CD4-positive, alpha-beta T cell treated with Interleukin-17A for 4 hours (primary cell): Measurements from ENCODE around the gene PPP4R1.

Experiments
- DNase-seq: peaks from one replicate; pipeline ENCODE4 v3.0.0-alpha.2; 2020; ENCODE audit warnings: mixed read lengths

Gene PPP4R1

GRCh38 chr18:9539938-9540337 lies 74.4 kb downstream of the PPP4R1 start:
- no peak for DNase-seq

- DNase-seq, result no peak
Measured at GRCh38 chr18:9539283-9539682, 75.1 kb downstream of the PPP4R1 start.

GRCh38 chr18:9537677-9538076 lies 76.7 kb downstream of the PPP4R1 start:
- DNase-seq, result no peak

- no peak for DNase-seq
Measured at GRCh38 chr18:9536354-9537152, 77.8 kb downstream of the PPP4R1 start.

GRCh38 chr18:9535430-9535991 lies 78.8 kb downstream of the PPP4R1 start:
- DNase-seq, result no peak

- no peak for DNase-seq
Measured at GRCh38 chr18:9534844-9535243, 79.5 kb downstream of the PPP4R1 start.

- DNase-seq, result no peak
Measured at GRCh38 chr18:9531791-9532410, 82.5 kb downstream of the PPP4R1 start.

GRCh38 chr18:9530226-9531009 lies 83.9 kb downstream of the PPP4R1 start:
- no peak for DNase-seq

GRCh38 chr18:9526458-9526857 lies 87.9 kb downstream of the PPP4R1 start:
- no peak for DNase-seq

GRCh38 chr18:9522952-9523351 lies 91.4 kb downstream of the PPP4R1 start:
- DNase-seq, result no peak

GRCh38 chr18:9521770-9522169 lies 92.6 kb downstream of the PPP4R1 start:
- no peak for DNase-seq

GRCh38 chr18:9520666-9521065 lies 93.7 kb downstream of the PPP4R1 start:
- DNase-seq, result no peak

GRCh38 chr18:9519399-9519798 lies 95.0 kb downstream of the PPP4R1 start:
- no peak for DNase-seq

- no peak for DNase-seq
Measured at GRCh38 chr18:9517869-9518268, 96.5 kb downstream of the PPP4R1 start.

GRCh38 chr18:9516437-9517064 lies 97.8 kb downstream of the PPP4R1 start:
- peak; percentile 19 for DNase-seq

GRCh38 chr18:9513971-9514512 lies 100.3 kb downstream of the PPP4R1 start:
- DNase-seq, result no peak

- DNase-seq, result no peak
Measured at GRCh38 chr18:9508446-9509025, 105.8 kb downstream of the PPP4R1 start.

- DNase-seq, result no peak
Measured at GRCh38 chr18:9507565-9508088, 106.7 kb downstream of the PPP4R1 start.

GRCh38 chr18:9506046-9506792 lies 108.1 kb downstream of the PPP4R1 start:
- no peak for DNase-seq
